HepG2 (cell line): ENCODE measurements around the gene CADM3. TPM values are rescaled to one million over a fixed set of nuclear protein-coding genes. Genes with fewer than 3 reads are reported as not detected.

Experiments
- ATAC-seq: fragments of 200-7000 bp; cut with Tn5 transposase; 3 replicates; pipeline ENCODE4 v1.9.1; 2020; ENCODE audit warnings: mild to moderate bottlenecking, moderate library complexity
- BruUV-seq: library from RNA; stranded (reverse); fragments of 400-500 nt; replicated peaks from 2 replicates; lab custom pipeline; 2021; lab: Mats Ljungman, UMichigan
- CTCF ChIA-PET: fragments of 300-600 bp; formaldehyde crosslinking; extraction: SDS; loops from one replicate; lab custom pipeline; 2021; ENCODE audit warnings: low total read pairs, inconsistent platforms, low intra/inter-chr PET ratio; lab: Yijun Ruan, JAX
- POLR2A ChIA-PET: fragments of 350-600 bp; sonication (Branson Sonifier 250); formaldehyde crosslinking; loops from one replicate; lab custom pipeline; 2020; ENCODE audit warnings: antibody characterized with exemption, inconsistent platforms; lab: Yijun Ruan, JAX
- DNase-seq: peaks from one replicate; pipeline ENCODE4 v3.0.0-alpha.2; 2015; ENCODE audit warnings: low spot score
- FAIRE-seq: peaks from 3 replicates; lab custom pipeline; 2011; peaks lifted over from hg19 to GRCh38; lab: Jason Lieb, UNC
- H2AFZ ChIP-seq: one replicate; pipeline ENCODE4 v1.6.1; 2011; ENCODE audit warnings: low read length, inconsistent platforms
- H3K27ac ChIP-seq: fragments of 300-600 bp; 3 replicates; pipeline ENCODE4 v1.8.0; 2011; ENCODE audit warnings: mixed run types, mild to moderate bottlenecking, mixed read lengths, low read length, inconsistent platforms; ENCODE audit not compliant: insufficient read depth; ENCODE audit errors: extremely low read length
- H3K27me3 ChIP-seq, 2 experiments: fragments of 200-600 bp in 1 of 2; 2 replicates in 1 of 2; 3 replicates in 1 of 2; pipeline versions ENCODE4 v1.6.0 to v1.8.0; 2011; ENCODE audit warnings: low read length in 2 of 2, mild to moderate bottlenecking in 2 of 2, moderate library complexity in 2 of 2, inconsistent platforms in 1 of 2; ENCODE audit not compliant: insufficient read depth in 2 of 2, control insufficient read depth in 1 of 2
- H3K36me3 ChIP-seq, 2 experiments: fragments of 200-600 bp in 1 of 2; replicated peaks in 1 of 2; 2 replicates in 1 of 2; 3 replicates in 1 of 2; pipeline versions ENCODE4 v1.5.1 to v1.8.0; 2011; ENCODE audit warnings: low read length in 2 of 2, inconsistent platforms in 1 of 2; ENCODE audit not compliant: insufficient read depth in 2 of 2, control insufficient read depth in 1 of 2
- H3K4me1 ChIP-seq: 2 replicates; pipeline ENCODE4 v1.5.1; 2012; ENCODE audit warnings: low read length, inconsistent platforms; ENCODE audit not compliant: insufficient read depth
- H3K4me2 ChIP-seq: 2 replicates; pipeline ENCODE4 v1.6.0; 2011; ENCODE audit warnings: low read depth, low read length, inconsistent platforms
- H3K4me3 ChIP-seq, 3 experiments: fragments of 200-600 bp in 1 of 3; sonication (generic), shearing (Covaris generic) in 1 of 3; replicated peaks in 1 of 3; 2 replicates each; pipeline ENCODE4 v1.5.1; 2011 to 2016; ENCODE audit warnings: low read length in 3 of 3, inconsistent platforms in 2 of 3, low read depth in 2 of 3, mild to moderate bottlenecking in 2 of 3, control low read depth in 1 of 3, mixed read lengths in 1 of 3; ENCODE audit not compliant: insufficient read depth in 1 of 3
- H3K79me2 ChIP-seq: one replicate; pipeline ENCODE4 v1.6.1; 2011; ENCODE audit warnings: low read length, inconsistent platforms; ENCODE audit not compliant: insufficient read depth
- H3K9ac ChIP-seq: 2 replicates; pipeline ENCODE4 v1.6.0; 2011; ENCODE audit warnings: mild to moderate bottlenecking, low read depth, low read length, inconsistent platforms; ENCODE audit not compliant: insufficient read depth
- H3K9me3 ChIP-seq: 2 replicates; pipeline ENCODE4 v1.5.1; 2012; ENCODE audit warnings: mild to moderate bottlenecking, low read length
- H4K20me1 ChIP-seq: 2 replicates; pipeline ENCODE4 v1.6.0; 2011; ENCODE audit warnings: inconsistent platforms, mild to moderate bottlenecking, low read length, moderate library complexity; ENCODE audit not compliant: insufficient read depth
- CENPBD1 ChIP-seq: sonication (generic); formaldehyde crosslinking; IDR thresholded peaks from 2 replicates; pipeline ENCODE4 v1.8.0; 2022; ENCODE audit warnings: missing genetic modification reagents, low read depth, mild to moderate bottlenecking, borderline replicate concordance
- FIP1L1 ChIP-seq: fragments of 200-400 bp; formaldehyde crosslinking; IDR thresholded peaks from 2 replicates; pipeline ENCODE4 v1.6.1; 2018; ENCODE audit warnings: low read depth, mild to moderate bottlenecking, low read length, moderate library complexity, borderline replicate concordance; ENCODE audit not compliant: insufficient read depth
- HDAC1 ChIP-seq: sonication (generic); formaldehyde crosslinking; IDR thresholded peaks from 2 replicates; pipeline ENCODE4 v1.5.1; 2020; ENCODE audit warnings: mild to moderate bottlenecking, missing genetic modification reagents
- KDM5A ChIP-seq: fragments of 200-600 bp; sonication (generic); IDR thresholded peaks from 2 replicates; pipeline ENCODE4 v1.7.0; 2018; ENCODE audit warnings: antibody characterized with exemption, mild to moderate bottlenecking, low read length, borderline replicate concordance
- PRDM15 ChIP-seq: sonication (generic); formaldehyde crosslinking; IDR thresholded peaks from 2 replicates; pipeline ENCODE4 v1.4.0; 2020; ENCODE audit warnings: missing genetic modification reagents
- STAT5B ChIP-seq: sonication (generic); formaldehyde crosslinking; IDR thresholded peaks from 2 replicates; pipeline ENCODE4 v1.4.0; 2020; ENCODE audit warnings: missing genetic modification reagents
- TCF7L2 ChIP-seq: IDR thresholded peaks from 2 replicates; pipeline ENCODE4 v1.6.1; 2011; ENCODE audit warnings: mild to moderate bottlenecking, low read depth, low read length, moderate library complexity
- ZBTB21 ChIP-seq: sonication (generic); formaldehyde crosslinking; IDR thresholded peaks from 2 replicates; pipeline ENCODE4 v1.4.0; 2020; ENCODE audit warnings: missing genetic modification reagents
- ZFP36L1 ChIP-seq: sonication (generic); formaldehyde crosslinking; IDR thresholded peaks from 2 replicates; pipeline ENCODE4 v1.8.0; 2022; ENCODE audit warnings: mild to moderate bottlenecking, missing genetic modification reagents, moderate library complexity
- ZNF816 ChIP-seq: sonication (generic); formaldehyde crosslinking; IDR thresholded peaks from 2 replicates; pipeline ENCODE4 v1.8.0; 2022; ENCODE audit warnings: missing genetic modification reagents, mild to moderate bottlenecking, borderline replicate concordance
- ZNF83 ChIP-seq: sonication (generic); formaldehyde crosslinking; IDR thresholded peaks from 2 replicates; pipeline ENCODE4 v1.4.0; 2020; ENCODE audit warnings: missing genetic modification reagents, mild to moderate bottlenecking, borderline replicate concordance
- whole genome bisulfite sequencing: methylation state at CpG from one replicate; pipeline ENCODE4 v1.1.6; 2017; ENCODE audit warnings: low lambda C conversion rate; 5-methylcytosine and 5-hydroxymethylcytosine counted together
- in situ Hi-C: cut with HindIII; loops from 2 replicates; pipeline ENCODE4 v1.10.0; 2017; ENCODE audit warnings: low pct_unique_long_range_greater_than_20kb; ENCODE audit not compliant: extremely low pct_ligation_motif_present
- intact Hi-C: fragments of 100-400 bp; cut with micrococcal nuclease; formaldehyde crosslinking; loops from one replicate; pipeline ENCODE4 v1.10.0; 2022; ENCODE audit not compliant: unreplicated experiment
- polyA plus RNA-seq, 8 experiments: library from polyadenylated mRNA; depleted of rRNA in 3 of 8; stranded (reverse) in 7 of 8; unstranded in 1 of 8; fragments of >200 nt; fragmentation: Illumina TruSeq in 4 of 8; extraction: Trizol in 4 of 8; gene quantifications; 2 replicates each; pipeline versions ENCODE4 v1.2.1 to v1.2.3, GENCODE V29; 2011 to 2016; ENCODE audit warnings: low read depth in 4 of 8, missing spikeins in 1 of 8, mixed read lengths in 1 of 8; ENCODE audit not compliant: insufficient read depth in 1 of 8
- total RNA-seq, 5 experiments: library from RNA; depleted of rRNA; stranded (reverse); fragments of >200 nt; fragmentation: Illumina TruSeq; extraction: Trizol; gene quantifications; 2 replicates each; pipeline ENCODE4 v1.2.3, GENCODE V29; 2016; ENCODE audit warnings: low read depth in 1 of 5

Gene CADM3
- total and polyA plus RNA-seq, 2 of the 13 experiments (the other 11 are each of a cell fraction or from before 2014, with no cell fraction given), result not detected

GRCh38 chr1:159199901-159200300 is 28.5 kb downstream of the CADM3 start (continued):
- TF ChIP-seq ZNF816 (CRISPR knock-in tag) (no peak), ZBTB21 (CRISPR knock-in tag) (no peak)

GRCh38 chr1:159200769-159201168 is 29.4 kb downstream of the CADM3 start:
- H3K4me3 ChIP-seq, result no peak overlapping the region
- H3K79me2 ChIP-seq, result no peaks in the 10 kb centered on the region
- H3K36me3 ChIP-seq, result no peaks in the 10 kb centered on the region
- no peak for TF ChIP-seq FIP1L1
- no peak for ATAC-seq
- WGBS, result 47% methylated on average over 13 of the region's 18 CpGs
- H3K9ac ChIP-seq, result no peak overlapping the region
- in situ Hi-C loops, result no loop called here
- ChIA-PET CTCF (no interaction called here), POLR2A (no interaction called here)
- no peaks in the 10 kb centered on the region; a peak in 1 of 5 replicates for H3K27me3 ChIP-seq
- no peak for FAIRE-seq
- no peak overlapping the region for H3K27ac ChIP-seq
- no peak for DNase-seq
- no peaks in the 10 kb centered on the region for H3K9me3 ChIP-seq
- no peaks in the 10 kb centered on the region for H3K4me1 ChIP-seq
- BruUV-seq, result no TSS peak
- no peaks in the 10 kb centered on the region for H4K20me1 ChIP-seq
- intact Hi-C loops, result no loop called here
- no peak overlapping the region for H3K4me2 ChIP-seq
- no peak overlapping the region for H2AFZ ChIP-seq

- in situ Hi-C loops (no loop called here), intact Hi-C loops (no loop called here)
- no peak overlapping the region for H3K4me2 ChIP-seq
- H4K20me1 ChIP-seq, result no peaks in the 10 kb centered on the region
- FAIRE-seq (no peak), DNase-seq (no peak), ATAC-seq (no peak)
- no peak overlapping the region for H3K4me3 ChIP-seq
- H3K36me3 ChIP-seq, result no peaks in the 10 kb centered on the region
- no peaks in the 10 kb centered on the region for H3K9me3 ChIP-seq
- no peak overlapping the region for H2AFZ ChIP-seq
- H3K27me3 ChIP-seq, result no peaks in the 10 kb centered on the region; a peak in 1 of 5 replicates
- BruUV-seq, result no TSS peak
- CTCF ChIA-PET, result no interaction called here
- H3K79me2 ChIP-seq, result no peaks in the 10 kb centered on the region
- POLR2A ChIA-PET, result no interaction called here
- no peak overlapping the region for H3K9ac ChIP-seq
- WGBS, result 5% methylated on average over 5 of the region's 5 CpGs
- no peak overlapping the region for H3K27ac ChIP-seq
- no peaks in the 10 kb centered on the region for H3K4me1 ChIP-seq
- TF ChIP-seq PRDM15 (CRISPR knock-in tag), result no peak
- no peak for TF ChIP-seq CENPBD1 (CRISPR knock-in tag)
- no peak for TF ChIP-seq KDM5A
- no peak for TF ChIP-seq TCF7L2
- TF ChIP-seq STAT5B, result no peak
- TF ChIP-seq ZFP36L1 (CRISPR knock-in tag), result no peak
- no peak for TF ChIP-seq ZNF83 (CRISPR knock-in tag)
- TF ChIP-seq HDAC1 (CRISPR knock-in tag), result no peak
These were observed 30.2 kb downstream of the CADM3 start for GRCh38 chr1:159201642-159202041.
